HuH-7.5 (cell line): ENCODE results near the gene SIRPG.

ENCODE experiments used
- DNase-seq: peaks from one replicate; pipeline ENCODE4 v3.0.0; 2011; ENCODE audit warnings: low spot score

SIRPG gene

GRCh38 chr20:1595333-1595732 is 62.2 kb downstream of the SIRPG start:
- no peak for DNase-seq

DNA sequence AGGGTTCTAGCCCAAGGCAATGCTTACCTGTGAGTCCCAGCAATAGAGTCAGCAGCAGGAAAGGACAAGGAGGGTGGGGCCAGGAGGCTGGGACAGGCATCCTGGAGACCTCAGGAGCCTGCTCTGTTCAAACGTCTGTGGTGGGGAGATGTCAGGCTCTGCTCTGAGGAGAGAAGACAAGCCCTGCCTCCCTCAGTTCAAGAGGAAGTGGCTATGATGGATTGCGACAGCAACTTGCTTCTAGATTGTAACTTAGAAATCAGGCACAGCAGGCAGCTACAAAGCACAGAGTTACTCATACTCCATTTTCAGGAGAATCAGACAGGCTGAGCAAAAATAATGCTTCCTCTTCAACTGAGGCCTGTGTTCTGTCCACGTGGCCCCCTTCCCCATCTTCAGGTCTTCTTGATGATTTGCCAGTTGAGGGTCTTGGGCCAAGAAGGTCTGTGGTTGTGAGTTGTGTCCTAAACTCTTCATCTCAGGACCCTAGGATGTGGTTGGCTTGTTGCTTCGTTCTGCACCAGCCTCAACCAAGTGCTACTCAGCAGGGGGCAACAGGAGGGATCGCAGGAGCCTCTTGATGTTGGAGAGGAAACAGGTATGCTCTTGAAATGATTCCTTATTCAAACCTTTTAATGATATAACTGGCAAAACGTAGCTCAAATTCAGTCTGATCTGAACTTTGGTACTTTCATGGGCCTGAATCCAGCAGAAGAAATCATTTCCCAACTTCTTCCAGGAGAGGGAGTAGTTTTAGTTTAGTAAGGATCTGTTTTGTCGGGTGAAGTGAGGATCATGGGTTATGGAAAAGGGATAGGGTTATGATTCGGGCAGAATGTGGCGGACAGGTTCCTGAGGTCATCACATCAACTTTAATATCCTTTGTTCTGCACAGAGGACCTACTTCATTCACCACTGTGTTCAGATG is 68.8 kb downstream of the SIRPG start:
- no peak for DNase-seq

- DNase-seq, result no peak
Measured at GRCh38 chr20:1587781-1588532, 69.6 kb downstream of the SIRPG start.

GRCh38 chr20:1579488-1579887 is 78.1 kb downstream of the SIRPG start:
- DNase-seq, result no peak
